22Rv1 (cell line): Measurements from ENCODE around the gene CHD8.

ENCODE experiments used
- CTCF ChIP-seq: fragments of 450-650 bp; IDR thresholded peaks from 2 replicates; pipeline ENCODE4 v1.5.1; 2017; ENCODE audit warnings: mild to moderate bottlenecking
- ZFX ChIP-seq: fragments of 450-650 bp; IDR thresholded peaks from 2 replicates; pipeline ENCODE4 v1.6.1; 2017; ENCODE audit warnings: antibody characterized with exemption, borderline replicate concordance

- TF ChIP-seq CTCF (no peak), ZFX (no peak)
These were observed 371 bp downstream of the CHD8 start for GRCh38 chr14:21455592-21455911.
